ENCODE results near the gene MYLK. TPM values are rescaled to one million over a fixed set of nuclear protein-coding genes. Genes with fewer than 3 reads are reported as not detected.
A peak's percentile ranks its signal among the peaks of the same experiment; 100 is the strongest.
"Not testable (repeated sequence)": the region's sequence is repeated elsewhere in the genome, so short reads cannot be mapped to it uniquely, and the experiment has no call there.

Gene MYLK
- total RNA-seq, 1 experiment from 2014 or later, result 3.1 TPM

DNA sequence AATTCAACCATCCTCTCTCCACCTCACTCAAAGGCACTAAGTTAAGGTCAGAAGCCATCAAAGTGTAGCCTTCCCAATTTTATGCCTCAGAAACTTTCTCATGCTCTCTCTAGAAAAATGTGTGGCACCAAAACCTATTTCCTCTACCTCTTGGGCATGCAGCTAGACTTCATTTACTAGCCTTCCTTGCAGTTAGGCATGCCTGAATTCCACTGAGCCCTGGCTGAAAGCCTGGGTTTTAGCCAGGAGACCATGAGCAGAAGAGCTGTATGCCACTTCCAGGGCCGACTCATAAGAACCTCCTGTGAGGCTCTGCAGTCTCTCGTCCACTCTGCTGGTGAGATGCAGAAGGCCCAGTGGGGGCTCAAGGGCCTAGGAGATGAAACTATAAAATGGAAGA, 145.0 kb downstream of the MYLK start:
- H3K4me3 ChIP-seq (ENCODE audit: insufficient read depth, low read depth, low read length), result no peak overlapping the region
- H3K36me3 ChIP-seq (replicated peaks; ENCODE audit: control insufficient read depth, insufficient read depth, low read length), result no peaks in the 10 kb centered on the region
- DNase-seq, result no peak
- no peaks in the 10 kb centered on the region for H3K27me3 ChIP-seq (ENCODE audit: control insufficient read depth, insufficient read depth, low read length)

DNA sequence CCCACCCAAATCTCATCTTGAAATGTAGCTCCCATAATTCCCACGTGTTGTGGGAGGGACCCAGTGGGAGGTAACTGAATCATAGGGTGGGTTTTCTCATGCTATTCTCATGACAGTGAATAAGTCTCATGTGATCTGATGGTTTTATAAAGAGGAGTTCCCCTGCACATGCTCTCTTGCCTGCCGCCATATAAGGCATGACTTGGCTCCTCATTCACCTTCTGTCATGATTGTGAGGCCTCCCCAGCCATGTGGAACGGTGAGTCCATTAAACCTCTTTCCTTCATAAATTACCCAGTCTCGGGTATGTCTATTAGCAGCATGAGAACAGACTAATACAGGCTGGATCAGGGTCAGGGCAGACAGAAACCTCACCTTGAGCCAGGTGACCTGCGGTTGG, 145.6 kb downstream of the MYLK start:
- not testable (repeated sequence) for DNase-seq; H3K27me3 ChIP-seq (ENCODE audit: control insufficient read depth, insufficient read depth, low read length); H3K36me3 ChIP-seq (replicated peaks; ENCODE audit: control insufficient read depth, insufficient read depth, low read length); H3K4me3 ChIP-seq (ENCODE audit: insufficient read depth, low read depth, low read length)

- Histone ChIP-seq H3K4me3 (ENCODE audit: insufficient read depth, low read depth, low read length) (no peak overlapping the region), H3K27me3 (ENCODE audit: control insufficient read depth, insufficient read depth, low read length) (no peaks in the 10 kb centered on the region), H3K36me3 (replicated peaks; ENCODE audit: control insufficient read depth, insufficient read depth, low read length) (no peaks in the 10 kb centered on the region)
- no peak for DNase-seq
Observed at GRCh38 chr3:123737168-123737567, 147.0 kb downstream of the MYLK start.

DNA sequence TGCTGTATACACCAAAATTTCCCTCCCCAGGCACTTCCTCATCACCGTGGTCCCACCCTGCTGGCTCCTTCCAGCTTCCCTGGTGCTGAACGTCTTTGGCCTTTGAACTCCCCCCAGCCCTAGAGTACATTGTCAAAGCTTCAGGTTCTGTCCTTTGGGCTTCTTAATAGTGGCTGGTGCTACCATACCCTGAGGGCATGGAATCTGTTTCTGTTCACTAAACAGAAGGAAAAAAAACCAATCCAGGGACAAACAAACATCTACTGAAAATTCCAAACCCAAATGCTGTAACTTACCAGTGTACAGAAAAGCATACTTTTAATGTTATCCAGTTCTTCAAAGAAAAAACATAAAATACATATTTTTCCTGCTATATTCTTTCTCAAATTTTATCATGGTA, 148.7 kb downstream of the MYLK start:
- DNase-seq, result no peak
- Histone ChIP-seq H3K4me3 (ENCODE audit: insufficient read depth, low read depth, low read length) (no peak overlapping the region), H3K36me3 (replicated peaks; ENCODE audit: control insufficient read depth, insufficient read depth, low read length) (no peaks in the 10 kb centered on the region), H3K27me3 (ENCODE audit: control insufficient read depth, insufficient read depth, low read length) (no peaks in the 10 kb centered on the region)

- Histone ChIP-seq H3K4me3 (ENCODE audit: insufficient read depth, low read depth, low read length) (no peak overlapping the region), H3K36me3 (replicated peaks; ENCODE audit: control insufficient read depth, insufficient read depth, low read length) (no peaks in the 10 kb centered on the region), H3K27me3 (ENCODE audit: control insufficient read depth, insufficient read depth, low read length) (no peaks in the 10 kb centered on the region)
- no peak for DNase-seq
Observed at GRCh38 chr3:123734527-123734902, 149.6 kb downstream of the MYLK start.

- Histone ChIP-seq H3K27me3 (ENCODE audit: control insufficient read depth, insufficient read depth, low read length) (no peaks in the 10 kb centered on the region), H3K4me3 (ENCODE audit: insufficient read depth, low read depth, low read length) (no peak overlapping the region), H3K36me3 (replicated peaks; ENCODE audit: control insufficient read depth, insufficient read depth, low read length) (no peaks in the 10 kb centered on the region)
- DNase-seq, result no peak
Observed at GRCh38 chr3:123733805-123734526, 150.2 kb downstream of the MYLK start.

DNA sequence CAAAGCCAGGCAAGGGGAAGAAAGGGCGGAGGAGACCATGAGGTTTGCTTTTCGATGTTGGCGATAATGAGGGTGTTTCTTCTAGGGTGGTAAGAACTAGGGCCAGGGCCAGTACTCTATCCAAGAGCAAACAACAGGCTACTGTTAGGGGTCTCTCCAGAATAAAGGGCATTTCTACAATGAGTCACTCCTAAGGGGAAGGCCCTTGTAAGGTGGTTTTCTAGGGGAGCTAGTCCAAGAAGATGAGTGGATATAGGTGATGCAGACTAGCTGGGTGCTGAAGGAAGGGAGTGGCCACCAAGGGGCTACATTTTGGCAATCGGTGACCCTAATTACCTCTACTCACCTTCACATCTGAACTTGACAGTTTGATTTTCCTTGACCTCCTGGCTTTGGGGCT, 150.8 kb downstream of the MYLK start:
- no peaks in the 10 kb centered on the region for H3K27me3 ChIP-seq (ENCODE audit: control insufficient read depth, insufficient read depth, low read length)
- no peak for DNase-seq
- no peaks in the 10 kb centered on the region for H3K36me3 ChIP-seq (replicated peaks; ENCODE audit: control insufficient read depth, insufficient read depth, low read length)
- H3K4me3 ChIP-seq (ENCODE audit: insufficient read depth, low read depth, low read length), result no peak overlapping the region

DNA sequence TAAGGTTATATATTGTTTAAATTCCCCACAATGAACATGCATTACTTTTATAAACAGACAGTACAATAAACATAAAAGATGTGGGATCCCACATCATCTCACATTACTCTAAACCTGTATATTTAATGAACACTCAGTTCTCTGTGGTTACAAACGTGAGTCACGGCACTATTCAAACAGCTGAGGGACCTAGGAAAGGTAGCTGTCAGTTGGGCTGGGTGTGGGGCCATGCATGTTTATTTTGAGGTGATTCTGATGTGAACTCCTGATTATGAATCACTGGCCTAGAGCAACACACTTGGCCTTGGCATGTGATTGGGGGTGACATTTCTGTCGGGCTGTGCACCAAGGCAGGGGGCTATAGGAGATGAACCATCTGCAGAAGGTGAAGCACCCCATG, 151.7 kb downstream of the MYLK start:
- no peaks in the 10 kb centered on the region for H3K27me3 ChIP-seq (ENCODE audit: control insufficient read depth, insufficient read depth, low read length)
- no peaks in the 10 kb centered on the region for H3K36me3 ChIP-seq (replicated peaks; ENCODE audit: control insufficient read depth, insufficient read depth, low read length)
- no peak for DNase-seq
- H3K4me3 ChIP-seq (ENCODE audit: insufficient read depth, low read depth, low read length), result no peak overlapping the region

DNA sequence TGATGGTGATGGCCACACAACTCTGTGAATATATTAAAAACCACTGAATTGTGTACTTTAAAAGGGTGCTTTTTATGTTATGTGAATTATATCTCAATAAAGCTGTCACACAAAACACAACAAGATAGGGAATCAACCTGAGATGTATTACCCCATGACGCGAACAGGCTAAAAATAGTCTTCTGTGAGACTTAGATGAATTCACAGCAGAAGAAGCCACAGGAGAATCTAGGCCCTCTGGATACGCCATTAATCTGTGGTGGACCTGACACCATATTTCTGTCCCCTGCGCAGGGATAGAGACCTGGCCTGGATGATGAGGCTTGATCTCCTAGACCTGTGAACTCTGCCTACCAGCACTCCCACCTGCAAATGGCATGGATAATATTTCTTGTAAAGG, 153.3 kb downstream of the MYLK start:
- no peak for DNase-seq
- H3K27me3 ChIP-seq (ENCODE audit: control insufficient read depth, insufficient read depth, low read length), result no peaks in the 10 kb centered on the region
- H3K36me3 ChIP-seq (replicated peaks; ENCODE audit: control insufficient read depth, insufficient read depth, low read length), result no peaks in the 10 kb centered on the region
- H3K4me3 ChIP-seq (ENCODE audit: insufficient read depth, low read depth, low read length), result no peak overlapping the region

DNA sequence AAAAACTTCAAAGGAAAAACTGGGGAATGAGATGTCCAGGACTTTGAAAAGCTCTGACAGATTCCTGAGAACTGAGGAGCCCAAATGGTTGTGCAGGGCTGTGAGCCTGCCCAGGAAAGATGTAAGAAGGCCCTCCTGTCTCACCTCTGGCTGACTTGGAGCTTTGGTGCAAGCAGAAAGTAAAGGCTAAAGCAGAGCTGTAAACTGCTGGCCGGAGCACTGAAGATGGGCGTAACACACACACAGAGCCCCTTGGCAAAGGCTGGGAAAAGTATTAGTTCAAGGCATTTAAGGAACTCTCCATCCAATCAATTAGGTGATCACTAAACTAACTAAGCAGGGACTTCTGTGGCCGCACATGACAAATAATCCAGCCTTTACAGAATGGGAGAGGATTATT, 155.1 kb downstream of the MYLK start:
- Histone ChIP-seq H3K4me3 (ENCODE audit: insufficient read depth, low read depth, low read length) (no peak overlapping the region), H3K36me3 (replicated peaks; ENCODE audit: control insufficient read depth, insufficient read depth, low read length) (no peaks in the 10 kb centered on the region), H3K27me3 (ENCODE audit: control insufficient read depth, insufficient read depth, low read length) (no peaks in the 10 kb centered on the region)
- DNase-seq, result no peak

DNA sequence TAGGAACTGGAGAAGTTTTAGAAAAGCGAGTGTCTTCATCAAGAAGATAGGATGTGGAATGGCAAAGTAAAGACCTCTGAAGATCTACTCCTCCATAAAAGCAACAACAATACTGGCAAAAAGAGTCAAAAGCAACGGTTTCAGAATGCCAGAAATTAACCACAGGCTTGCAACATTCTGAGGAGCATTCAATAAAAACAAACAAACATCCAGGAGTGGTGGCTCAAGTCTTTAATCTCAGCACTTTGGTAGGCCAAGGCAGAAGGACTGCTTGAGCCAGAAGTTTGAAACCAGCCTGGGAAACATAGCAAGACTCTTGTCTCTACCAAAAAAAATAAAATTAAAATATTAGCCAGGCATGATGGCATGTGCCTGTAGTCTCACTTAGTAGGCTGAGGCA, 156.1 kb downstream of the MYLK start:
- DNase-seq, result no peak
- Histone ChIP-seq H3K27me3 (ENCODE audit: control insufficient read depth, insufficient read depth, low read length) (no peaks in the 10 kb centered on the region), H3K36me3 (replicated peaks; ENCODE audit: control insufficient read depth, insufficient read depth, low read length) (no peaks in the 10 kb centered on the region), H3K4me3 (ENCODE audit: insufficient read depth, low read depth, low read length) (no peak overlapping the region)

- H3K27me3 ChIP-seq (ENCODE audit: control insufficient read depth, insufficient read depth, low read length), result no peaks in the 10 kb centered on the region
- no peak overlapping the region for H3K4me3 ChIP-seq (ENCODE audit: insufficient read depth, low read depth, low read length)
- DNase-seq, result no peak
- no peaks in the 10 kb centered on the region for H3K36me3 ChIP-seq (replicated peaks; ENCODE audit: control insufficient read depth, insufficient read depth, low read length)
Observed at GRCh38 chr3:123725652-123726400, 158.3 kb downstream of the MYLK start.

GRCh38 chr3:123724306-123724705, 159.8 kb downstream of the MYLK start:
- DNase-seq, result peak; percentile 75
- no peak overlapping the region for H3K4me3 ChIP-seq (ENCODE audit: insufficient read depth, low read depth, low read length)
- no peaks in the 10 kb centered on the region for H3K36me3 ChIP-seq (replicated peaks; ENCODE audit: control insufficient read depth, insufficient read depth, low read length)
- H3K27me3 ChIP-seq (ENCODE audit: control insufficient read depth, insufficient read depth, low read length), result no peaks in the 10 kb centered on the region

GRCh38 chr3:123723522-123724168, 160.5 kb downstream of the MYLK start:
- H3K36me3 ChIP-seq (replicated peaks; ENCODE audit: control insufficient read depth, insufficient read depth, low read length), result no peaks in the 10 kb centered on the region
- peak; percentile 86 for DNase-seq

DNA sequence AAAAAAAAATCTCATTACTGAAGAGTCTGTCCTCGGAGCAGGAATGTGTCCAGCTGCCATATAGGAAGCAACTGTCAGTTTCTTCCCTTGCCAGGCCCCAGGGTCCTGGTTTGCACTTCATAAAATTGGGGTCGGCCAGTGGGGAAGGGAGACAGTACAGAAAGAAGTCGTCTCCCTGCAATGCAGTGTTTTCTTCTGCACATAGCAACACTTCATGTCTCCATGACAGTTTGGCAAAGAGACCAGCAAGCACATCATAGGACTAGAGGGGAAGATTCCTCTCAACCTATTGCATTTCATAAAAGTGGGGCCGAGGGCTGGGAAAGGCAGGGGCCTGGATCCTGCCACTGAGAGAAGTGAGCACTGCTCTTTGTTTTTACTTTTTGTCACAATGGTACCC, 161.1 kb downstream of the MYLK start:
- no peaks in the 10 kb centered on the region for H3K36me3 ChIP-seq (replicated peaks; ENCODE audit: control insufficient read depth, insufficient read depth, low read length)
- DNase-seq, result no peak
- H3K4me3 ChIP-seq (ENCODE audit: insufficient read depth, low read depth, low read length), result no peak overlapping the region
- H3K27me3 ChIP-seq (ENCODE audit: control insufficient read depth, insufficient read depth, low read length), result no peaks in the 10 kb centered on the region

More at GRCh38 chr3:123723522-123724168, 160.5 kb downstream of the MYLK start:
- no peaks in the 10 kb centered on the region for H3K27me3 ChIP-seq (ENCODE audit: control insufficient read depth, insufficient read depth, low read length)
- no peak overlapping the region for H3K4me3 ChIP-seq (ENCODE audit: insufficient read depth, low read depth, low read length)
